Neural crest cell (in vitro differentiated cells): ENCODE measurements around the gene GARNL3. TPM values are rescaled to one million over a fixed set of nuclear protein-coding genes. Genes with fewer than 3 reads are reported as not detected.

ENCODE experiments used
- DNase-seq: peaks from one replicate; pipeline ENCODE4 v3.0.0; 2021; ENCODE audit warnings: low read depth, mixed read lengths, low spot score
- H3K27ac Mint-ChIP-seq: one replicate; pipeline ENCODE4 v1.8.0; 2021; ENCODE audit warnings: mild to moderate bottlenecking, mixed read lengths; ENCODE audit not compliant: unreplicated experiment
- H3K27me3 Mint-ChIP-seq: 2 replicates; pipeline ENCODE4 v1.8.0; 2021; ENCODE audit warnings: low read depth, mild to moderate bottlenecking, mixed read lengths
- H3K36me3 Mint-ChIP-seq: 2 replicates; pipeline ENCODE4 v1.8.0; 2021; ENCODE audit warnings: low read depth, mild to moderate bottlenecking, mixed read lengths
- H3K4me1 Mint-ChIP-seq: 2 replicates; pipeline ENCODE4 v1.8.0; 2021; ENCODE audit warnings: mixed read lengths
- H3K4me3 Mint-ChIP-seq: one replicate; pipeline ENCODE4 v1.8.0; 2021; ENCODE audit warnings: mild to moderate bottlenecking, mixed read lengths
- H3K9me3 Mint-ChIP-seq: 2 replicates; pipeline ENCODE4 v1.8.0; 2021; ENCODE audit warnings: mixed read lengths
- total RNA-seq: library from RNA; stranded (reverse); gene quantifications from 2 replicates; pipeline ENCODE4 v1.2.1, GENCODE V29; 2021
- TF ChIP-seq, protein P1 (sequence below): fragments of 200-600 bp; sonication (generic); conservative IDR thresholded peaks from 2 replicates; pipeline ENCODE4 v1.5.0; 2021; ENCODE audit warnings: antibody characterized with exemption, mild to moderate bottlenecking

Gene GARNL3
- total RNA-seq, 1 donor from 2014 or later: 10.3 TPM

DNA sequence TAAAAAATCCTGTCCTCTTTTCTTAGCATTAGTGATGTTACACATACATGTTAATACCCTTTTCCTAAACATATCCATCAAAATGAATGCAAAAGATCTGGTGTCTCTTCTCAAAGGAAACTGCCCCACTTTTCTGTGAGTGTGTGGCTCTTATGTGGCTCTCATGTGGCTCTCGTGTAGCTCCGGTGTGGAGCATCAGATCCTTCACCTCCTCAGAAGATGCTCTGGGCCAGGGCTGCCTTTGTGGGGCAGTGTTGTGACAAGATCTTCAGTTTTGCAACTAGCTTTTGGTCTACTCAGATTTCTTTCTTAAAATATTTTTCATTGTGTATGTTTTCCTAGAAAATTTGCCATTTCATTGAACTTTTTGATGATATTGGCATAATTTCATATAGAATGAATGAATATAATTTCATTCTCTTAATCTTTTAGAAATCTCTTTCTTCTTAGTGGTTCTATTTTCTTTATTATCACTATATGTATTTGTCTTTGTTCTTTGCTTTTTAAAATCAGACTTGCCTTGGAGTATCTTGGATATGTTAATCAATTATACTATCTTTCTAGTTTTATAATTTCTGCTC, 19.4 kb downstream of the GARNL3 start:
- no peak for DNase-seq
- Mint-ChIP-seq H3K27me3 (no peaks in the 10 kb centered on the region), H3K36me3 (no peaks in the 10 kb centered on the region), H3K4me3 (no peak overlapping the region), H3K4me1 (no peaks in the 10 kb centered on the region), H3K27ac (peak overlapping the region; percentile 28), H3K9me3 (no peaks in the 10 kb centered on the region)
- TF ChIP-seq, protein P1, sequence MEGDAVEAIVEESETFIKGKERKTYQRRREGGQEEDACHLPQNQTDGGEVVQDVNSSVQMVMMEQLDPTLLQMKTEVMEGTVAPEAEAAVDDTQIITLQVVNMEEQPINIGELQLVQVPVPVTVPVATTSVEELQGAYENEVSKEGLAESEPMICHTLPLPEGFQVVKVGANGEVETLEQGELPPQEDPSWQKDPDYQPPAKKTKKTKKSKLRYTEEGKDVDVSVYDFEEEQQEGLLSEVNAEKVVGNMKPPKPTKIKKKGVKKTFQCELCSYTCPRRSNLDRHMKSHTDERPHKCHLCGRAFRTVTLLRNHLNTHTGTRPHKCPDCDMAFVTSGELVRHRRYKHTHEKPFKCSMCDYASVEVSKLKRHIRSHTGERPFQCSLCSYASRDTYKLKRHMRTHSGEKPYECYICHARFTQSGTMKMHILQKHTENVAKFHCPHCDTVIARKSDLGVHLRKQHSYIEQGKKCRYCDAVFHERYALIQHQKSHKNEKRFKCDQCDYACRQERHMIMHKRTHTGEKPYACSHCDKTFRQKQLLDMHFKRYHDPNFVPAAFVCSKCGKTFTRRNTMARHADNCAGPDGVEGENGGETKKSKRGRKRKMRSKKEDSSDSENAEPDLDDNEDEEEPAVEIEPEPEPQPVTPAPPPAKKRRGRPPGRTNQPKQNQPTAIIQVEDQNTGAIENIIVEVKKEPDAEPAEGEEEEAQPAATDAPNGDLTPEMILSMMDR: no peak

DNA sequence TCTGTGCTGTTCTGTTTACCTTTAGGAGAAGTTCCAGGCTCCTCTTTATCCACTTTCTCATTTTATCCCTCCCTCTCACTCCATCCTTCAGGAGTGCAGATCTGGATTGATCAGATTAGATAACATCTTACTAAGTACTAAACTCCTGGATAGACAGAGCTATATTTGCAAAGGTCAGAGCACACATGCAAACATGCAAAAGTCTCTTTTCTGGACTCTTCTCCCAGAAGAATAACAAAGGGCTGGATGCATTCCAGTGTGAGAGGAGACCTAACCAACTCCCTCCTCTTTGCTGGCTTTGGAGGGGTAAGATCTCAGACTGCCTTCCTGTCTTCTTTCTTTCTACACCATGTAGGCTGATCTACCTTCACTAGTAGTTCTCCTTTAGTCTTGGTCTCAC, 21.4 kb downstream of the GARNL3 start:
- Mint-ChIP-seq H3K36me3 (no peaks in the 10 kb centered on the region), H3K27ac (no peak overlapping the region), H3K4me1 (no peaks in the 10 kb centered on the region), H3K27me3 (no peaks in the 10 kb centered on the region), H3K4me3 (no peak overlapping the region), H3K9me3 (no peaks in the 10 kb centered on the region)
- no peak for DNase-seq
- TF ChIP-seq, protein P1: no peak

DNA sequence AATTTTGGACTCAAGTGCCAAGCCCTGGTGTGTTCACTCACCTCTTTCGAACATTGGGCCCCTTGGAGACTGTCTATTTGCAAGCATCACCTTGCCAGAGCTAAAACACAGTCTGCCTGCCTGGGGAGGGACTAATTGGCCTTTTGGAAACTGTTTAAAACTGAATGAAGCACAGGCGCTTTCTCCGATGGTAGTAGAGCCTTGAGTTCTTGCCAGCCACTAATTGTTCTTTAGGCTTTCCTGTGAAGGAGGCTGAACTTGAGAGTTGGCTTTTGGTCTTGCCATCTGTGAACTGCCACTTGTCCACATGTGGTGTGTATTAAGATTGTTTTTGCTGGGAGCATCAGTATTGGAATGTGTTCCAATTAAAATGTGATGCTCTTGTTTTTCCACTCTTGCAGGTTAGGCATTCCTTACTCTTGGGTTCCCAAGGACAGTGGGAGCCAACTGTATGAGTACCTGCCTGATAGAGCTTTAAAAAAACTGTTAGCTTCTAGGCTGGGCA, 26.0 kb downstream of the GARNL3 start:
- no peaks in the 10 kb centered on the region for H3K9me3 Mint-ChIP-seq
- H3K27ac Mint-ChIP-seq: no peak overlapping the region
- H3K36me3 Mint-ChIP-seq: no peaks in the 10 kb centered on the region
- H3K27me3 Mint-ChIP-seq: no peaks in the 10 kb centered on the region
- TF ChIP-seq, protein P1: no peak
- no peak overlapping the region for H3K4me3 Mint-ChIP-seq
- no peak for DNase-seq
- H3K4me1 Mint-ChIP-seq: no peaks in the 10 kb centered on the region

DNA sequence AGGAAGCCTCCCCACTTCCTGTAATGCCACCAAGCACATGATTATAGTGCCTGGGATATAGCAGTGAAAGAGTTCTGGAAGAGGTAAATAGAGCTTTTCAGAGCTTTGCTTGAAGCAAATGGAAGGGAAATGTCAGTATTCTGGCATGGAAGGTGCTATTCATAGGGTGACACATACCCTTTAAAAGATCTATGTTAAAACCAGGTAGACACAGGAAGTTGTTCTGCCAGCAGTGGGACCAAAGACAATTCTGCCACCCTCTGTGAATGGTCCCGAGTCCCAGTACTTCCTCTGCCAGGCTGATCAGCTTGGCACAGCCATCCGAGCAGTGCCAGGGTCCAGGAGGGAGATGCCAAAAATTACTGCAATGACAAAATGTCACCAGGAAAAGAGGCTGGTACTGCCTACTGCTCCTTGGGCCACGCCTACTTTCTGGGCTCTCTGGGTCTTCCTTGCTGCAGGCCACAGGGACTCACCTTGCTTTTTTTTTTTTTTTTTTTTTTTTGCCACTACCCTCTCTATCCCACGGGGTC, 26.7 kb downstream of the GARNL3 start:
- Mint-ChIP-seq H3K4me3 (no peak overlapping the region), H3K36me3 (no peaks in the 10 kb centered on the region), H3K27me3 (no peaks in the 10 kb centered on the region), H3K9me3 (no peaks in the 10 kb centered on the region), H3K4me1 (no peaks in the 10 kb centered on the region), H3K27ac (no peak overlapping the region)
- TF ChIP-seq, protein P1: no peak
- no peak for DNase-seq

DNA sequence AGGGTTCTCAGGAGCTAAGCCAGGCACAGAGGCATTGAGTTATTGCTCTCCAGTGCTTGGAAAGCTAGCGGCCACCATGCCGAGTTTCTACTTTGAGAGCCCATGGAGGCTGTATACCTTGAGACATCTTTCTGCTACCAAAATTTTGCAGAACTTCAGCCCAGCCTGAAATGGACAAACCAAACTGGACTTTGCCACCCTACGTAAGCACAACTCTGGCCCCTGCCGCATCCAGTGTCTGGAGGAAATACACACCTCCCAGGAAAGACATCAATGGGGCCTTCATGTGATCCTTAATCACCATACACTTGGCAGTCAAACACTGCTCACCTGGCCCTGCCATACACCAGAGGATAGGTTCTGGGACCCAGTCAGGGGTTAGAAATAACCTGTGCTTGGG, 27.8 kb downstream of the GARNL3 start:
- no peak overlapping the region for H3K27ac Mint-ChIP-seq
- H3K27me3 Mint-ChIP-seq: no peaks in the 10 kb centered on the region
- TF ChIP-seq, protein P1: no peak
- H3K36me3 Mint-ChIP-seq: no peaks in the 10 kb centered on the region
- no peak overlapping the region for H3K4me3 Mint-ChIP-seq
- no peaks in the 10 kb centered on the region for H3K4me1 Mint-ChIP-seq
- DNase-seq: no peak
- no peaks in the 10 kb centered on the region for H3K9me3 Mint-ChIP-seq
